Lower leg skin (tissue), 4 donors: ENCODE results near the gene KIF21B. TPM values are rescaled to one million over a fixed set of nuclear protein-coding genes. Genes with fewer than 3 reads are reported as not detected.

Experiments
- DNase-seq, 2 donors: peaks; one replicate each; pipeline ENCODE4 v3.0.0-alpha.2; 2019; ENCODE audit warnings: low spot score in 2 of 2
- H3K4me3 ChIP-seq: fragments of 200-600 bp; sonication (generic); 2 replicates; pipeline ENCODE4 v1.5.1; 2017; ENCODE audit warnings: mild to moderate bottlenecking, low read depth; ENCODE audit not compliant: poor library complexity, severe bottlenecking
- POLR2A ChIP-seq, 2 donors: fragments of 450-650 bp; IDR thresholded peaks; one replicate each; pipeline ENCODE4 v1.6.1; 2016 to 2017; ENCODE audit warnings: antibody characterized with exemption in 2 of 2, mild to moderate bottlenecking in 1 of 2, moderate library complexity in 1 of 2
- WGBS, 2 donors: methylation state at CpG; one replicate each; pipeline ENCODE4 v1.1.5; 2018; 5-methylcytosine and 5-hydroxymethylcytosine counted together
- intact Hi-C: fragments of 100-400 bp; cut with DNase I; formaldehyde crosslinking; loops from one replicate; pipeline ENCODE4 v1.15.0; 2023; ENCODE audit warnings: low total_unique reads
- total RNA-seq, 4 donors: library from RNA; depleted of rRNA; stranded (reverse); fragments of >200 nt; gene quantifications; one replicate each; pipeline ENCODE4 v1.1.0, GENCODE V29; 2016
- TF ChIP-seq, protein P1 (sequence below), 3 donors: fragments of 450-650 bp; IDR thresholded peaks; one replicate each; pipeline ENCODE4 v1.5.1; 2016; ENCODE audit warnings: antibody characterized with exemption in 3 of 3, mild to moderate bottlenecking in 3 of 3, moderate library complexity in 2 of 3

The KIF21B gene
- total RNA-seq, 4 donors from 2014 or later = 0.38 to 1.6 (median 1.0) TPM

DNA sequence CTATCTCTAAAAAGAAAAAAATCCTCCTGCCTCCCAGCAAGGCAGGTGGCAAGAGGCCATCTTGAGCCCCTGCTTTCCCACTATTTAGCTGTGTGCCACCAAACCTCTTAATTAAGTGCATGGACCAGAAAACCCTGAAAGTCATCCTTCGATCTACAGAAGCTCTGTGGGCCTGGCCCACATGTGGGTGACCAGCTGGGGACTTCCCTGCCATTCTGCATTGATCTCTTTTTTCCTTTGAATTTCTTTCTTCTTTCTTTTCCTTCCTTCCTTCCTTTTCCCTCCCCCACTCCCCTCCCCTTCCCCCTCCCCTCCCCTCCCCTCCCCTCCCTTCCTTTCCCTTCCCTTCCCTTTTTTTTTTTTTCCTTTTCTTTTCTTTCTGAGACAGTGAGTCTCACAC lies 38.0 kb downstream of the KIF21B start:
- no peak for DNase-seq
- intact Hi-C loops = no loop called here
- TF ChIP-seq POLR2A (IDR thresholded peaks at IDR 0.05) = no peak
- TF ChIP-seq, protein P1, sequence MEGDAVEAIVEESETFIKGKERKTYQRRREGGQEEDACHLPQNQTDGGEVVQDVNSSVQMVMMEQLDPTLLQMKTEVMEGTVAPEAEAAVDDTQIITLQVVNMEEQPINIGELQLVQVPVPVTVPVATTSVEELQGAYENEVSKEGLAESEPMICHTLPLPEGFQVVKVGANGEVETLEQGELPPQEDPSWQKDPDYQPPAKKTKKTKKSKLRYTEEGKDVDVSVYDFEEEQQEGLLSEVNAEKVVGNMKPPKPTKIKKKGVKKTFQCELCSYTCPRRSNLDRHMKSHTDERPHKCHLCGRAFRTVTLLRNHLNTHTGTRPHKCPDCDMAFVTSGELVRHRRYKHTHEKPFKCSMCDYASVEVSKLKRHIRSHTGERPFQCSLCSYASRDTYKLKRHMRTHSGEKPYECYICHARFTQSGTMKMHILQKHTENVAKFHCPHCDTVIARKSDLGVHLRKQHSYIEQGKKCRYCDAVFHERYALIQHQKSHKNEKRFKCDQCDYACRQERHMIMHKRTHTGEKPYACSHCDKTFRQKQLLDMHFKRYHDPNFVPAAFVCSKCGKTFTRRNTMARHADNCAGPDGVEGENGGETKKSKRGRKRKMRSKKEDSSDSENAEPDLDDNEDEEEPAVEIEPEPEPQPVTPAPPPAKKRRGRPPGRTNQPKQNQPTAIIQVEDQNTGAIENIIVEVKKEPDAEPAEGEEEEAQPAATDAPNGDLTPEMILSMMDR (IDR thresholded peaks at IDR 0.05) = no peak
- WGBS, 2 donors = 92 to 100% methylated on average over 1 of the region's 1 CpG
- H3K4me3 ChIP-seq = no peak overlapping the region

DNA sequence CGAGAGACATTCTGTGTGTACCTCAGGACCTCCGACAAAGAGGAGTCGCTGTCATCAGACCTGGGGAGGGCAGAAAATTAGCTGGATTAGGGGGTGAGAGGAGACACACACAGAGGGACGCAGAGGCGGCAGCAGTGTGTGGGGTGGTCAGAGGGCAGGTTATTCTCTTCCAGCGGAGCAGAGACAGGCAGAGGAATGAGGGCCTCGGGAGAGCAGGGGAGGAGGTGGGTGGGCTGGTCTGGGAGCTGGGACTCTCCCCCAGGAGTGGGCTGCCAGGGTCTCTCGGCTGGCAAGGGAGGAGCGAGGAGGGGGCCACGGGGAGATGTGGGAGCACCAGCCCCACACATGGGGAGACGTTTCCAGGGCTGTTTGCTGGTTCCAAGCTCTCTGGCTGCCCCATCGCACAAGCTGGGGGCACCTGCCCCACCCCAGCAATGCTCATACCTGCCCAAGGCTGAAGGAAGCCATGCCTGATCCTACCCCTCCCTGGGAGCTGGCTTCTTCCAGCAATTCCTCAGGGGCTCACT lies 40.4 kb downstream of the KIF21B start:
- no peak overlapping the region for H3K4me3 ChIP-seq
- TF ChIP-seq, protein P1 (IDR thresholded peaks at IDR 0.05) = no peak
- TF ChIP-seq POLR2A (IDR thresholded peaks at IDR 0.05) = no peak
- intact Hi-C loops = no loop called here
- no peak for DNase-seq
- 93 to 97% methylated on average over 12 of the region's 12 CpGs for WGBS, 2 donors

DNA sequence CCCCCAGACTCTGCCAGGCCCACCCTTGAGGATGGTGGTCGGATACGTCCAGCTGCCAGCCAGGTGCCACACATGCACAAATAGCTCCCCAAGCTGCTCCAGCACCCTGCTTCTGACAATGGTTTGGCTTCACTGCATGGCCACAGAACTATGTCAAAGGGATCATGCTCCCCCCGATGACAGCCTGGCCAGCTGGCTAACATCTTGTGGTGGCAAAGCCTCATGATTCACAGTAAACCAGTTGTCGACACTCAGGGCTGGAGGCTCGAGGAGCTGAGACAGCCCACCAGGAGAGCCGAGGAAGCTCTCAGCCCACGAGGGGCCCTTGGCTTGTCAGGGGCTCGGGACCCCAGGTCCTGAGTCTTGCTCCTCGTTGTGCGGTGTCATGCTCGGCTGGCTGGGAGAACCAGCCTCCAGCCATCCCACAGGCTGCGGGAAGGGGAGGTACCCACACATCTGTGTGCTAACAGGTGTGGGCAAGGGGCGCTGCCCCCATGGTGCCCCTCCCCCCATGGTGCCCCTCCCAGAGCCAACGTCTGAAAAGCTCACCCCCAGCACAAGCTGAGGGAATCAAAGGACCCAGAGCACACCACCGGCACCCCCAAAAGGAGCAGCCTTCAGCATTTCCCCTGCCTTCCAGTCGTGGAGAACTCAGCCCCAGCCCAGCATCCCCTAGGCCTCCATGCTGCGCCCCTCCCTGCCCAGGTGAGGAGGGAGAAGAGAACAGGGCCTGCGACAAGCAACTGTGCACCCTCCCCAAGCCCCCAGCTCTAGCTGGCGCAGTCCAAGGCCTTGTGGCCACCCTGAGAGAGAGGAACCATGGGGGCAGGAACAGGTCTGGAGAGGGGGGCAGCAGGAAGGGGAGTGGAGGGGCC lies 41.2 kb downstream of the KIF21B start:
- TF ChIP-seq, protein P1 (IDR thresholded peaks at IDR 0.05) = no peak
- TF ChIP-seq POLR2A (IDR thresholded peaks at IDR 0.05) = no peak
- no peak for DNase-seq
- intact Hi-C loops = no loop called here
- WGBS, 2 donors = 65 to 86% methylated on average over 12 to 14 of the region's 19 CpGs
- H3K4me3 ChIP-seq = no peak overlapping the region

DNA sequence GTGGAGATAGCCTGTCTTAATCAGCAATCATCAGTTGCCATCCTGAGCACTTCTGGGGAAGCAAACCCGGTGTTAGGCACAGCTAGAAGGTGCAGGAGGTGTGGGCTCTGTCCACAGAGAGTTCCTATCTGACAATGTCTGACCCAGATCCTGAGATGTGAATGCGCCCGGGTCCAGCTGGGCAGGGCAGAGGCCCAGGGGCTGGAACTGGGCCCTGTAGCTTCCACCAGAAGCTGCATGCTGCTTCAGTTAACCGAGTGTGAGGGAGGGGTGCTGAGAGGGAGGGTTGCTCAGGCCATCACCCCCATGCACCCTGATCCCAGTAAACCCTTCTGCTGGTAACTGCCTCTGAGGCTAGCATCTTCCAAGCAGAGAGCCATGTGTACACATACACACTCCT lies 42.2 kb downstream of the KIF21B start:
- no peak for DNase-seq
- WGBS, 2 donors = 86 to 90% methylated on average over 4 of the region's 4 CpGs
- no peak for TF ChIP-seq POLR2A (IDR thresholded peaks at IDR 0.05)
- TF ChIP-seq, protein P1 (IDR thresholded peaks at IDR 0.05) = no peak
- H3K4me3 ChIP-seq = no peak overlapping the region
- intact Hi-C loops = no loop called here

DNA sequence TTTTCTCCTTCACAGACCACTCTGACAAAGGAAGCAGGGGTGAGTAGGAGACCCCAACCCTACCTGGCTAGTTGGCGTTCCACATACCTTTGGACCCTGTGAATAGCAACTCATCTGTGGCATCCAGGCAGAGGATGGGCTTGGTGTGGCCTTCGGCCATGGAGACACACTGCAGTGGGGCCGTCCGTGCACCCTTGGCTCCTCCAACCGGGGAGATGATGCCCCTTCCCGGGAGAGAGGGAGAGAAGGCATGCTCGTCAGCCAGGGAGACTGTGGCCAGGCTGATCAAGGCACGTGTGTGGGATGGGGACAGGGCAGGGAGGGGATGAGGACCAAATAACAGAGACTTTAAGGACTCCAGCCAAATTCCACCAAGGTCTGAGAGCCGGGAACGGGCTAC lies 42.6 kb downstream of the KIF21B start:
- intact Hi-C loops = no loop called here
- H3K4me3 ChIP-seq = no peak overlapping the region
- TF ChIP-seq, protein P1 (IDR thresholded peaks at IDR 0.05) = no peak
- no peak for TF ChIP-seq POLR2A (IDR thresholded peaks at IDR 0.05)
- 94% methylated on average over 10 of the region's 10 CpGs for WGBS, 2 donors
- no peak for DNase-seq
